Thoracic aorta (tissue), 2 donors: ENCODE results near the gene RASGRP2. TPM values are rescaled to one million over a fixed set of nuclear protein-coding genes. Genes with fewer than 3 reads are reported as not detected.

ENCODE experiments used
- ATAC-seq: fragments of 150-250 bp; one replicate; pipeline ENCODE4 v1.8.0; 2017; ENCODE audit warnings: low read depth; ENCODE audit not compliant: insufficient number of reproducible peaks, low FRiP score
- DNase-seq: peaks from one replicate; pipeline ENCODE4 v3.0.0-alpha.2; 2020; ENCODE audit warnings: low spot score
- H3K27ac ChIP-seq, 2 donors: fragments of 200-600 bp; sonication (generic); 1 replicate in 1 of 2; 2 replicates in 1 of 2; pipeline ENCODE4 v1.5.1; 2016; ENCODE audit warnings: mild to moderate bottlenecking in 2 of 2, moderate library complexity in 2 of 2
- H3K27me3 ChIP-seq: fragments of 200-600 bp; sonication (generic); replicated peaks from 2 replicates; pipeline ENCODE4 v1.6.0; 2016; ENCODE audit warnings: mild to moderate bottlenecking; ENCODE audit not compliant: insufficient read depth
- H3K36me3 ChIP-seq: fragments of 200-600 bp; sonication (generic); one replicate; pipeline ENCODE4 v1.5.1; 2016
- H3K4me1 ChIP-seq, 2 donors: fragments of 200-600 bp; sonication (generic); 1 replicate in 1 of 2; 2 replicates in 1 of 2; pipeline versions ENCODE4 v1.5.1 to v1.6.0; 2016; ENCODE audit warnings: low read depth in 2 of 2, mild to moderate bottlenecking in 1 of 2; ENCODE audit not compliant: control insufficient read depth in 1 of 2
- H3K4me3 ChIP-seq: fragments of 200-600 bp; sonication (generic); 2 replicates; pipeline ENCODE4 v1.5.1; 2016; ENCODE audit warnings: mild to moderate bottlenecking
- H3K9me3 ChIP-seq: fragments of 200-600 bp; sonication (generic); 2 replicates; pipeline ENCODE4 v1.5.1; 2016
- CTCF ChIP-seq: fragments of 200-600 bp; sonication (generic); IDR thresholded peaks from one replicate; pipeline ENCODE4 v1.5.1; 2019; ENCODE audit warnings: antibody characterized with exemption
- total RNA-seq, 2 donors: library from RNA; depleted of rRNA; stranded (reverse); fragments of >200 nt; gene quantifications; one replicate each; pipeline versions ENCODE4 v1.1.0 to v1.2.3, GENCODE V29; 2016

The RASGRP2 gene
- total RNA-seq, 2 donors from 2014 or later = 78.4 to 89.1 TPM

- peaks cover 35% of the 10 kb centered on the region for H3K36me3 ChIP-seq
- H3K9me3 ChIP-seq = no peaks in the 10 kb centered on the region
- DNase-seq (no peak), ATAC-seq (no peak)
- H3K27me3 ChIP-seq = no peaks in the 10 kb centered on the region
- TF ChIP-seq CTCF = no peak
- H3K27ac ChIP-seq = no peak overlapping the region
- H3K4me1 ChIP-seq = no peaks in the 10 kb centered on the region
- no peak overlapping the region for H3K4me3 ChIP-seq
Observed at GRCh38 chr11:64734811-64735724, 8.9 kb downstream of the RASGRP2 start.

- H3K9me3 ChIP-seq = no peaks in the 10 kb centered on the region
- H3K27me3 ChIP-seq = no peaks in the 10 kb centered on the region
- no peak overlapping the region for H3K27ac ChIP-seq
- H3K4me1 ChIP-seq = no peaks in the 10 kb centered on the region
- no peak overlapping the region for H3K4me3 ChIP-seq
- H3K36me3 ChIP-seq = peaks cover 40% of the 10 kb centered on the region
- ATAC-seq = no peak
- TF ChIP-seq CTCF = no peak
- DNase-seq = no peak
Observed at GRCh38 chr11:64731601-64732000, 12.3 kb downstream of the RASGRP2 start.

GRCh38 chr11:64729851-64730382 lies 14.0 kb downstream of the RASGRP2 start:
- Histone ChIP-seq H3K36me3 (peaks cover 23% of the 10 kb centered on the region), H3K4me3 (no peak overlapping the region), H3K27me3 (no peaks in the 10 kb centered on the region), H3K9me3 (no peaks in the 10 kb centered on the region), H3K4me1 (no peaks in the 10 kb centered on the region), H3K27ac (no peak overlapping the region)
- ATAC-seq (no peak), DNase-seq (no peak)
- no peak for TF ChIP-seq CTCF

- Histone ChIP-seq H3K27me3 (no peaks in the 10 kb centered on the region), H3K4me1 (no peaks in the 10 kb centered on the region), H3K36me3 (peaks cover 17% of the 10 kb centered on the region), H3K4me3 (no peak overlapping the region), H3K9me3 (no peaks in the 10 kb centered on the region), H3K27ac (no peak overlapping the region)
- no peak for TF ChIP-seq CTCF
- ATAC-seq (no peak), DNase-seq (no peak)
Observed at GRCh38 chr11:64728757-64729365, 15.1 kb downstream of the RASGRP2 start.

GRCh38 chr11:64726867-64727530 lies 16.9 kb downstream of the RASGRP2 start:
- ATAC-seq (no peak), DNase-seq (no peak)
- TF ChIP-seq CTCF = no peak
- Histone ChIP-seq H3K27me3 (no peaks in the 10 kb centered on the region), H3K27ac (no peak overlapping the region), H3K36me3 (peaks cover 14% of the 10 kb centered on the region), H3K4me3 (no peak overlapping the region), H3K4me1 (peaks cover 0 to 7% of the 10 kb centered on the region in 2 donors), H3K9me3 (no peaks in the 10 kb centered on the region)
